ENCODE results near the gene CEP89.

Gene CEP89

DNA sequence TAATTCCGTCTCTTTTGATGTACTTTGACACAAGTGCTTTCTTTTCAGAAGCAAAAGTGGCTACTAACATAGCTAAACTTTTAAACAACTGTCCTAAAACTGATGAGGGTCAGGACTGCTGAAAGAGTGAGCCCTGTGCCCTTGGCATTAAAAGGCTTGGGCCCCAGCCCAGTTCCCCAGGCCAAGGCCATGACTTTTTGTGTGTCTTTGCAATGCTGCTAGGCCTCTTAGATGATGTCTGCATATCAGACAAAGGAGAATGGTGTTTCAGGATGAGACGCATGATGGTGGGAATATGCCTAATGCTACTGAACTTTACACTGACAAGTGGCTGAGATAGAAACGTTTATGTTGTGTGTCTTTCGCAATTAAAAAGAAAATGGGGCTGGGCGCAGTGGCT is 140.1 kb downstream of the CEP89 start:
- DNase-seq = no peak

DNA sequence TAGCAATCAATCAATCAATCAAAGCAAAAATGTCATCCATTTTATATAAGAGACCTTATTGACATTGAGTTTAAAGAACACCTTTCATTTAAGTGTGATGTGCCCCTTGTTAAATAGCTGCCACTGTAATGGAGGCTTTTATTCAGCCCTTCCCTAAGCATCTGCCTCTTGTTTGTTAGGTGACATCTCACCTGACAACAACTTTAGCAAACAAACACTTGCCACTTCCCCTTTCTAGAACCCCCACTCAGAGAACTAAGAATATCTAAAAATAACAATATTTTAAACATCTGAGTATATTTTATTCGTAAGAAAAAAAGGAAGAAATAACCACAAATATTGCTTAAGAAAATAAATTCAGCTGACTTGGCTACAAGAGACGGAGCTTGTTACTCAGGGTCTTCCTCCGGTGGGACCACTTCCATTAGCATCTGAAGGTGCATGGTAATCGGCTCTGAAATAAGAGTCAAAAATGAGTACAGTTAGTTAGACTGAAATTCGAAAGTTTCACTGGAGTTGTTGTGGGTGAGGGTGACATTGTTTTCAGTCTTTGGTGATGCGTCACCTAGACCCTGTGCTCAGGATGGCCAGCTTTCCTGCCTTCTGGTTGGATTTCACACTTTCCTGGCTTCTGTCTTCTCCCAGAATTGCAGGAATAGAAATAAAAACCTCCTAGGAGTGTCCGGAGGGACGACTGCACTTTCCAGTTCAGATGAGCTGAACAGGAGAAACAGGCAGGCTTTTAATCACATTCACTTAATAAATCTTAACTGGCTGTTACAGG is 141.3 kb downstream of the CEP89 start:
- DNase-seq = no peak

DNA sequence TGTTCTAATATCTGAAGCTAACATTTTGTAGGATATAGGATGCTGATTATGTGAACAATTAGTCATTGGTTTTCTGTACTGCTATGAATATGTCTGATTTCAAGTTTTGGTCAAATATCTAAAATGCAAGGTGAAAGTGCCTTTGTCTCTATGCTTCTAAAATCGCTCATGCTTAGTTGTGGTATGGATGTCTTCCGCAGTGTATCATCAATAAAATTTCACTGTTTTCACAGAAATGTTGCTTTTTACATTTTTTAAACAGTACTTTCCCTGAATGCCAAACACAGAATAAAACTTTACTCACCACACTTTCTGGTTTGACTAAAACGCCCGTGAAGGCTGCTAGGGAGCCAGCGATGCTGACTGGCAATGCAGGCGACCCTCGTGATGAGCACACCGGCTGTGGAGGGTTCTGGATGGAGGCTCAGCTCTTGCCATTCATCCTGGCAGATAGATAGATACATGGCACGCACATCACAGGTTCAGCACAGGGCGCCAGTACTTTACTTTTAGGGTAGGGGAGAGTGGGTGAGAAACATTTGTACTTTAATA is 142.3 kb downstream of the CEP89 start:
- no peak for DNase-seq

DNA sequence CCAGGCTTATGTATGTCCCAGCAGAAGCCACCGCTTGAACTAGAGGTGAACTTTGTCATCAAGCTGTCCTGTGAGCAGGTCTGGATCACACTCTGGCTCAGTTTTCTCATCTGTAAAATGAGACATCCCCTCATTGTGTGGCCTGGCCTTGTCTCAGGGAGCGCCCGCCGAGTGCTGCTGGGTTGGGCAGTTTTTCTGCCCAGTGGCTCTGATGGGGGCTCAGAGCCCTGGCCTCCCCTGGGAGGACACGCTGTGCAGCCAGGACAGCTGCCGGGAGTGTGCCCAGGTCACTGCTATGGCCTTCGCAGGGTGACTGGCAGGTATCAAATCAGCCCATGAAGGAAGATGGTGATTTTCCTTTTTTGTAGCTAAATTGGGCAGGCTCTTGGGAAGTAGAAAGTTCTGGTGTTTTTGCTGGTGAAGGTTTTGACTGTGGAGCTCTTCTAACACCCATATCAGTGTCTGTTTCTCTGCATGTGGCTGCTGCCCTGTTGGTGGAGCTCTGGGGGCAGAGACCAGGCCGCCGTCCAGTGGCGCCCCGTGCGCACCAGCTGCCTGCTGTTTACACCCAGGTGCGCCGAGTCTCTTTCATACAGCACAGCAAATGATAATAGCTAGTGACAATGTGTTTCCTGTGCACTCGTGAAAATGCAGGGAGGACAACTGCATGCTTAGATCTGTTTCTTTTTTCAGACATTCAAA is 143.0 kb downstream of the CEP89 start:
- DNase-seq = peak; percentile 14

DNA sequence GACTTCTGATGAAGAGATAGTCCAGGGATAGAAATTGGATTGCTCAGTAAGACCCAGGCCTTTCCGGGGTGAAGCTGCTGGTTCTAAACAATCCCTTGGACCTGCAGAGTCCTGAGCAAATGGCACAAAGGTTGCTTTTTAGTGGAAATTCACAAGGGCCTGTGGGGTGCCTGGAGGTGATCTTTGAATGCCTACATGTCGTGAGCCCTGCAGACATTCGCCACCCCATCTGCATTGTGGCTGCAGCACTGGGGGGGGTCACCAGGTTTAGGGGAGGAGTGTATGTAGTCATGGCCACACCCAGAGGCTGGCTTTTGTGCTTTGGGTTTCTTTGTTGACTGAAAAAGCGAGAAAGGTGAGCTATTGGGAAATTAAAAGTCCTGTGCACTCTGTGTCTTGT is 143.6 kb downstream of the CEP89 start:
- no peak for DNase-seq
